ENCODE results near the gene ITPKB.

DNA sequence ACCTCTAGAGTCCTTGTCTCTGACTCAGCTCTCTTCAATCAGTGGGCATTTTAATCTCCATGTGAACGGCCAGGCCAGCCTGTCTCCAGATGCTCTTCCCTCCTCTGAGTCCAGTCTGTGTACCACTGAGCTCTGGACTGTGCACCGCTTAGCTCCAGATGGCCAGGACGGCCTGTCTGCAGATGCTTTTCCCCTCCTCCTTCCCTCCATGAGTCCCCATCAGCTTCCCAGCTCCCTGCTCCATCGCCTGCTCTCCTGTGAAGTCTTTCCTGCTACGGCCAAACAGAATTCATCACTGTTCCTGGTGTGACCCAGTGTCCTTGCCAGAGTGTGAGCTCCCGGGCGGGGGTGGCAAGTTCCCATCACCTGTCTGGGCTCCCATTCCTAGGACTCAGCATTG is 148.5 kb downstream of the ITPKB start:
- TF ChIP-seq, protein P1, sequence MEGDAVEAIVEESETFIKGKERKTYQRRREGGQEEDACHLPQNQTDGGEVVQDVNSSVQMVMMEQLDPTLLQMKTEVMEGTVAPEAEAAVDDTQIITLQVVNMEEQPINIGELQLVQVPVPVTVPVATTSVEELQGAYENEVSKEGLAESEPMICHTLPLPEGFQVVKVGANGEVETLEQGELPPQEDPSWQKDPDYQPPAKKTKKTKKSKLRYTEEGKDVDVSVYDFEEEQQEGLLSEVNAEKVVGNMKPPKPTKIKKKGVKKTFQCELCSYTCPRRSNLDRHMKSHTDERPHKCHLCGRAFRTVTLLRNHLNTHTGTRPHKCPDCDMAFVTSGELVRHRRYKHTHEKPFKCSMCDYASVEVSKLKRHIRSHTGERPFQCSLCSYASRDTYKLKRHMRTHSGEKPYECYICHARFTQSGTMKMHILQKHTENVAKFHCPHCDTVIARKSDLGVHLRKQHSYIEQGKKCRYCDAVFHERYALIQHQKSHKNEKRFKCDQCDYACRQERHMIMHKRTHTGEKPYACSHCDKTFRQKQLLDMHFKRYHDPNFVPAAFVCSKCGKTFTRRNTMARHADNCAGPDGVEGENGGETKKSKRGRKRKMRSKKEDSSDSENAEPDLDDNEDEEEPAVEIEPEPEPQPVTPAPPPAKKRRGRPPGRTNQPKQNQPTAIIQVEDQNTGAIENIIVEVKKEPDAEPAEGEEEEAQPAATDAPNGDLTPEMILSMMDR (IDR thresholded peaks at IDR 0.05) = no peak
- no peak for TF ChIP-seq EP300 (IDR thresholded peaks at IDR 0.05)
- no peak for TF ChIP-seq POLR2A (IDR thresholded peaks at IDR 0.05)

Measured in ovary (tissue), 3 donors.